ENCODE data around the gene AMPH. TPM values are rescaled to one million over a fixed set of nuclear protein-coding genes. Genes with fewer than 3 reads are reported as not detected.

AMPH gene
- total RNA-seq, result 0.97 and 1.1 TPM in 2 replicates

GRCh38 chr7:38630720-38631673 lies at the start of gene AMPH:
TSS of gene AMPH (minus strand) at chr7:38631373. CDS start at chr7:38631351, 22 bp downstream.

